Activated naive CD8-positive, alpha-beta T cell treated with anti-CD3 and anti-CD28 coated beads, Interleukin-2, amount 50 U/mL, for 16 hours (primary cell): ENCODE measurements around the gene MAP4K2.
A peak's percentile ranks its signal among the peaks of the same experiment; 100 is the strongest.

Experiments used
- DNase-seq: peaks from one replicate; pipeline ENCODE4 v3.0.0-alpha.2; 2020; ENCODE audit warnings: low read depth, low spot score

Gene MAP4K2

DNA sequence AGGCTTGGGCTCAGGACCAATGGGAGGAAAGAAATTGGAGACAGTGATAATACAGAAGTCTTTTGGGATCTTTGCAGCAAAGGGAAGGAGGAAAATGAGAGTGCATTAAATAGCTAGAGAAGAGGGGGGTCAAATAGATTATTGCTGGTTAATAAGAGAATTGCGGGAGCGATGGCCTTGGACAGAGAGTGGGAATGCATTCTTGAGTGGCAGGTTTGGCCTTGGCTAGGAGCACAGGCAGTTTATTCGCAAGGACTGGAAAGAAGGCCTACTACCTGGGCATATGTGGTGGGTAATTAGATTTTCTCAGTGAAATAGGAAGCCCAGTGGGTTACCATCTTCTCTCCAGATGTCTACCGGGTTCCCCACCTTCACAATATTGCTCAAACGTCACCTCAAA is 10.8 kb upstream of the MAP4K2 start:
- no peak for DNase-seq

DNA sequence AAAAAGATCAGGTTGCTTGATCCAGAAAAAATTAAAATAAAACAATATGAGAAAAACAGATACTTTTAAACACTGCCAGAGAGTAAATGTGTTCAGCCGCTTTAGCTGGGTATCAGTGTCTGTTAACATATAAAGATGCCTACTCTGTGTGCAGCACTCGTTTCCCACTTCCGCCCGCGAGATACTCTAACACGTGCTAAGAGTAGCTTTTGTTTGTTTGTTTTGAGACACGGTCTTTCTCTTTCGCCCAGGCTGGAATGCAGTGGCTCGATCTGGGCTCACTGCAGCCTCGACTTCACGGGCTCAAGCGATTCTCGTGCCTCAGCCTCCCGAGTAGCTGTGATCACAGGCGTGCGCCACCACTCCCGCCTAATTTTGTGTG is 7.9 kb upstream of the MAP4K2 start:
- DNase-seq, result no peak

DNA sequence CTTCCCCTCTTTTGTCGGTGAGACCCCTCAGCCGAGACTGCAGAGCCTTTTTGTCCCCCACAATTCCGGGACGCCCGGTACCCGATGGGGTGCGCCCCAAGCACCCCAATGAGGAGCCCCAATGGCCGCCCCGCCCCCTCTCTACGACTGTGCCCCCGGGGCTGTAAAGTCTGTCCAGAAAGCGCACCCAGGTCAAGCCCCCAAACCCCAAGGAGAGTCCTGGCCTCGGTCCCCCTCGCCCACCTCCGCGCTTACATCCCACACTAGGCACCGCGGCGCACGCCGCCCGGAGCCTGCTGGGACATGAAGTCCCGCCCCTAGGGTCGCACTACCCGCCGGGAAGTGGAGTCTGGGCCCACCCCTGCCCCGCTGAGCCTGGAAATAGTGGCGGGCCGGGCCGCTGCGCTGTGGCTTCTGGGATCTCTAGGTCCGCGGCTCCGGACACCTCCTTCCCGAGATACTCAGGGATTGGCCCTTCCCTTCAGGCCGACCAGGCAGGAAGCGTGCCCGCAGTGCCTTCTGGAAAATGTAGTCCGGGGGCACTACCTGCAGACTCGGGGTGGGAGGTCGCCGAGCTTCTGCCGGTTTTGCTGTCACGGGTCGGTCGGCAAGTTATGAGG is 7.4 kb upstream of the MAP4K2 start, which contains the start of gene MEN1:
TSS of gene MEN1 (minus strand) at position 281 of the 620 bp plus-strand sequence. CDS start 442 bp downstream, outside the sequence.
- peak; percentile 74 for DNase-seq

- DNase-seq, result no peak
Observed at GRCh38 chr11:64809781-64810241, 6.8 kb upstream of the MAP4K2 start.

DNA sequence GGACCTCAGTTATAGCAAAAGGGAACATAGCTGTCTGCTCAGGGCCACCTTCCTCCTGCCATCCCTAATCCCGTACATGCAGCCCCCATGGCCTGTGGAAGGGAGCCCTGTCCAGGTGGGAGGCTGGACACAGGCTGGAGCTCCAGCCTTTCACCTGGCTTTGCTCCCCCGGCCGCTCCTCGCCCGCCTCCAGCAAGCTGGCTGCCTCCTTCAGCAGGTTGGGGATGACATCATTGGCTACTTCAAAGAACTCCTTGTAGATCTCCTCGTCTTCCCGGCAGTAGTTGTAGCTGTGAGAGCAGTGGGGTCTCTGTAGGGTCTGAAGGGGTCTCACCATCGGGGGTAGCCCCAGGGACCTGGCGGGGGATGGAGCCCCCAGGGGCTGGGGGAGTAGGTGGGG is 2.5 kb upstream of the MAP4K2 start:
- DNase-seq, result no peak

GRCh38 chr11:64804346-64805210 is 1.6 kb upstream of the MAP4K2 start:
- no peak for DNase-seq

DNA sequence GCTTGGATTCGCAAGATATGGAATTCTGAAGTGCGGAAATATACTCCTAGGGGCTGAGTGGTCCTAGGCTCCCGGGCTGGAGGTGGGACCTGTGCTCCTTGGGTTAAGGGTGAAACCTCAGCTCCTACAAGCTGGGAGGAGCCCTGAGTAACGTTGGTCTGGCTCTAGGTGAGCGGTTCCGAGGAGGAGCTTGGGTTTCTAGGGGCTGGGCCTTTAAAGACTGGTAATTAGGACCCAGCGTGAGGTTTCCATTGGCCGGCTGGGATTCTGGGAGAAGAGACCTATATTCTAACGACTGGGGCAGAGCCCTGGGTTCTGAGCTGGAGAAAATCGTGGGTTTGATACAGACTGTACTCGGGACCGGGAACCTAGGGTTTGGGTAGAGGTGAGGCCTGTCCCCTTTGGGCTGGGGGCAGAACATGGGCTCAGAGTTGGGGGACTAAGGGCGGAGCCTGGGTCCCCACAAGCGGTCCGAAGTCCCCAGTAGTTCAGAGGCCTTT is 882 bp upstream of the MAP4K2 start:
- no peak for DNase-seq

DNA sequence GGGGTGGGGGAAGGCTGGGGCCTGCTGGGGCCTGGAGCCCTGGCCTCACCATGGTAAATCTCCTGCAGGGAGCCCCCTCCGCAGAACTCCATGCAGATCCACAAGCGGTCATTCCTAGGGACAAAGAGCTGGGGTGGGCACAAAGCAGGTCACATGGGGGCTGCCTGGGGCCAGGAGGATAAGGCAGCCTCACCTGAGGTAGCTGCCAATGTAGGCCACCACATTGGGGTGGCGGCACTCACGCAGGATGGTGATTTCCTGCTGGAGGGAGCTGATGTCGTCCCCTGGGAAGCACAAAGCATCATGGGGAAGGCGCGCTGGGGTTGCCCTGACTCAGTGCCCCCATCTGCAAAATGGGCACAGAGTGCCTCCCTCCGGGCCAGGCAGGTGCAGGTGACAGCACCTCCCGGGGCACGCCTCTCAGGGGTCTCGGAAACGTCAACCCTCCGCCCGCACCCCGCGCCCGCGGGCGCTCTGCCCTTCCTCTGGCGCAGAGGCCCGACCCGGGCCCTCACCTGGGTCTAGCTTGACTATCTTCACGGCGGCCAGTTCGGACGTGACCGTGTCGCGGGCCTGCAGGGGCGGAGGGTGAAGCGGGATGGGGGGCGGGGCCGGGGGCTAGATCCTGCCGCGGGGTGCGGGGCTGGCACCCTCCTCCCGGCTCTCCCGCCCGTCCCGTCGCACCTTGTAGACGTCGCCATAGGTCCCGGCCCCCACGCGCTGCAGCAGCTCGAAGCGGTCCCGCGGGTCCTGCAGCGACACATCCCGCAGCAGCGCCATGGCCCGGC is 450 bp downstream of the MAP4K2 start:
- DNase-seq, result no peak

GRCh38 chr11:64801561-64802369 is 1.2 kb downstream of the MAP4K2 start:
- DNase-seq, result no peak

- no peak for DNase-seq
Observed at GRCh38 chr11:64801158-64801464, 1.9 kb downstream of the MAP4K2 start.

DNA sequence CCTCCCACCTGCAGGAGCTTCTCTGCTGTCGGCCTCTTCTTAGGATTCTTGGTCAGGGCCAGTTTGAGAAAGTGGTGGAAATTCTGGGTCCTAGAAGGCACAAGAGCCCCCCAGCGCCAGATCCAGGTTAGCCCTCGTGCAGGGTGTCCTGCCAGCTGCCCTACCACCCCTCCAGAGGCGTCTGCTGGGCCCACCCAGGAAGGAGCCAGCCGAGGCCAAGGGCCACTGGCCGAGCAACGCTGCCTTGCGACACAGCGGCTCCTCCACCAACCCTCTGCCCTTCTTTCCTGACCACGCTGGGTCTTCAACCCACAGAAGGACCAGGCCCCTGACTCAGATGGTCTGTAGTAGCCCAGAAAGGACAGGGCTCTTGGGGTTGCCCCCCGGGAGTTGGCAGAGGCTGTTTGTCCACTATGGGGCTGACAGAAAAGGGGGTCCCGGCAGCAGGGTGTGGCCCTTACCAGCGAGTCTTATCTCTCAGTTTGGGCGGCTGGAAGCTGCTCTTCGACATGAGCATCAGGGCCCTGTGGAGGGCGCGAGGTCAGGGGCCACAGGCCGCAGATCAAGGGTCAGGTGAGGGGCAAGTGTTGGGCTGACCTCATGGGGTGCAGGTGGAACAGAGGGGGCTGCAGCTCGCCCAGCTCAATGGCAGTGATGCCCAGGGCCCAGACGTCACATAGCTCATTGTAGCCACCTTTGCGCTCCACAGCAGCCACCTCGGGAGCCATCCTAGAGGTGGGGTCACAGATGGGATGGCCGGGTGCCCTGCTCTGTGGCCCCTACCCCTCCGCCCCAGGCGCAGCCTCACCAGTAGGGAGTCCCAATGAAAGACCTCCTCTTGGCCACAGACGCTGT is 2.5 kb downstream of the MAP4K2 start:
- DNase-seq, result no peak

- no peak for DNase-seq
Observed at GRCh38 chr11:64799623-64800302, 3.3 kb downstream of the MAP4K2 start.

DNA sequence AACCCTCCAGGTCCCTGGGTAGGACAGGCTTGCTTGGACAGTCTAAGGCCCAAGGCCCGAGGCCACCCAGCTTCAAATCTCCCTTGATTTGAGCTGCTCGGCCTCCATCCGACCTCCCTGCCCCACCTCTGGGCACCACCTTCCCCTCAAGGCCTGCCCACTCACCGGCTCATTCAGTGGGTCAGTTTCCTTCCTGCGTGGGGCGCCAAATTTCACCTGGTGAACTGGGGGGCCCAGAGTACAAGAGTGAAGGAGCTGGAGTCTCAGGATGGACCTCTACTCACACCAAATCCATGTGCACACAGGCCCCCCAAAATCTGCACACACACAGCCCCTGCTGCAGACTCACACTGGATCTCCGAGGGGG is 3.8 kb downstream of the MAP4K2 start:
- no peak for DNase-seq

GRCh38 chr11:64796757-64797541 is 6.1 kb downstream of the MAP4K2 start:
- no peak for DNase-seq

- no peak for DNase-seq
Observed at GRCh38 chr11:64796047-64796756, 6.8 kb downstream of the MAP4K2 start.

DNA sequence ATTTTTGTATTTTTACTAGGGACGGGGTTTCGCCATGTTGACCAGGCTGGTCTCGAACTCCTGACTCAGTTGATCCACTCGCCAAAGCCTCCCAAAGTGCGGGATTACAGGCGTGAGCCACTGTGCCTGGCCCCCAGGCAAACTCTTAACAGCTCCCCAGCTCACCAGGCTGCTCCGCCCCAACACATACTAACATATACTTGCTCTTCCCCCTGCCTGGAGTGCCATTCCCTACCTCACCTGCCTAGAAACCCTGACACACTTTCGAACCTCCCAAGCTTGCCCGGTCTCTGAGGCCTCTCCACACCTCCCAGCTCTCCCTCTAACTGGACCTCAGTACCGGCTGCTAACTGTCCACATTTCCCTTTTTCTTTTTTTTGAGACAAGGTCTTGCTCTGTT is 8.5 kb downstream of the MAP4K2 start:
- DNase-seq, result no peak

GRCh38 chr11:64793271-64794160 is 9.5 kb downstream of the MAP4K2 start:
- DNase-seq, result no peak
